ENCODE measurements around the gene TSPAN31. TPM values are rescaled to one million over a fixed set of nuclear protein-coding genes. Genes with fewer than 3 reads are reported as not detected.

TSPAN31 gene
- total RNA-seq, 1 donor from 2014 or later = 33.2 TPM

- no peak for DNase-seq (ENCODE audit: low spot score in 2 of 2, unreplicated experiment in 2 of 2)
- no peak overlapping the region for H3K27ac Mint-ChIP-seq
- no peak overlapping the region for H3K4me3 Mint-ChIP-seq
- peaks cover 88% of the 10 kb centered on the region for H3K27me3 Mint-ChIP-seq (ENCODE audit: low read depth)
- no peaks in the 10 kb centered on the region for H3K36me3 Mint-ChIP-seq
- no peaks in the 10 kb centered on the region for H3K9me3 Mint-ChIP-seq
- H3K4me1 Mint-ChIP-seq = peaks cover 15% of the 10 kb centered on the region
- TF ChIP-seq CTCF (IDR thresholded peaks at IDR 0.05; ENCODE audit: unreplicated experiment) = no peak
Observed at GRCh38 chr12:57737467-57738460, 7.1 kb upstream of the TSPAN31 start.

DNA sequence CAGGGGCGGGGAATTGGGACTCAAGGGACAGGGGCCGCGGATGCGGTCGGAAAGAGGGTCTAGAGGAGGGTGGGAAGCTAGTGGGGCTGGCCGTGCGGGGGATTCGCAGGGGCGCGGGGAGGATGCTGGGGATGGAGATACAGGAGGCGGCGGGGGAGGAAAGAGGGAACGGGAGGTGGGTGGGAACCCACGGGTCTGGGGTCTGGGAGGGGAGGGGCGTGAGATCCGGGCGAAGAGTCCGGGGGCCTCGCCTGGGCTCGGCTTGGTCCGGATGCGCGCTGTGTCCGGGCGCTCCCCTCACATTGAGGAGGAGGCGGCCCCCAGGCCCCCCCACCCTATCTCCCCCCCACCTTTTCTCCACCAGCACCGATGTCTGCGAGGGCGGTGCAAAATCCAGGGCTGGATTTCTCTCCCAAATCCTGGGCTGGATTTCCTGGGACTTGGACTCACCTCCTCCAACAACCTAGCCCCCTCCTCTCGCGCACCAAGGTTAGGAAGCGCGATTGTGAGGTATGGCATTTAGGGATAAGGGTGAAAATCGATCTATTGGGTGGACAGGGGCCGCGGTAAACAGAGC, 6.1 kb upstream of the TSPAN31 start, which contains the start of gene AGAP2:
Gene AGAP2, minus strand, starts transcription at position 82 of the 577 bp plus-strand sequence. CDS start 496 bp downstream, outside the sequence.
- Mint-ChIP-seq H3K9me3 (no peaks in the 10 kb centered on the region), H3K36me3 (no peaks in the 10 kb centered on the region), H3K27me3 (ENCODE audit: low read depth) (peaks cover 83% of the 10 kb centered on the region), H3K4me3 (peak within 1 kb of the TSS; percentile 64), H3K4me1 (peaks cover 15% of the 10 kb centered on the region), H3K27ac (no peak within 1 kb of the TSS)
- no peak for DNase-seq (ENCODE audit: low spot score in 2 of 2, unreplicated experiment in 2 of 2)
- no peak for TF ChIP-seq CTCF (IDR thresholded peaks at IDR 0.05; ENCODE audit: unreplicated experiment)

- Mint-ChIP-seq H3K4me3 (peak overlapping the region; percentile 64), H3K36me3 (no peaks in the 10 kb centered on the region), H3K27me3 (ENCODE audit: low read depth) (peaks cover 80% of the 10 kb centered on the region), H3K9me3 (no peaks in the 10 kb centered on the region), H3K27ac (no peak overlapping the region), H3K4me1 (peaks cover 20% of the 10 kb centered on the region)
- TF ChIP-seq CTCF (IDR thresholded peaks at IDR 0.05; ENCODE audit: unreplicated experiment) = no peak
- no peak for DNase-seq (ENCODE audit: low spot score in 2 of 2, unreplicated experiment in 2 of 2)
Observed at GRCh38 chr12:57739387-57739786, 5.5 kb upstream of the TSPAN31 start.

- Mint-ChIP-seq H3K4me1 (peaks cover 20% of the 10 kb centered on the region), H3K27ac (no peak overlapping the region), H3K27me3 (ENCODE audit: low read depth) (peaks cover 74% of the 10 kb centered on the region), H3K4me3 (no peak overlapping the region), H3K36me3 (no peaks in the 10 kb centered on the region), H3K9me3 (no peaks in the 10 kb centered on the region)
- DNase-seq (ENCODE audit: low spot score in 2 of 2, unreplicated experiment in 2 of 2) = no peak
- no peak for TF ChIP-seq CTCF (IDR thresholded peaks at IDR 0.05; ENCODE audit: unreplicated experiment)
Observed at GRCh38 chr12:57739914-57740538, 4.8 kb upstream of the TSPAN31 start.

DNA sequence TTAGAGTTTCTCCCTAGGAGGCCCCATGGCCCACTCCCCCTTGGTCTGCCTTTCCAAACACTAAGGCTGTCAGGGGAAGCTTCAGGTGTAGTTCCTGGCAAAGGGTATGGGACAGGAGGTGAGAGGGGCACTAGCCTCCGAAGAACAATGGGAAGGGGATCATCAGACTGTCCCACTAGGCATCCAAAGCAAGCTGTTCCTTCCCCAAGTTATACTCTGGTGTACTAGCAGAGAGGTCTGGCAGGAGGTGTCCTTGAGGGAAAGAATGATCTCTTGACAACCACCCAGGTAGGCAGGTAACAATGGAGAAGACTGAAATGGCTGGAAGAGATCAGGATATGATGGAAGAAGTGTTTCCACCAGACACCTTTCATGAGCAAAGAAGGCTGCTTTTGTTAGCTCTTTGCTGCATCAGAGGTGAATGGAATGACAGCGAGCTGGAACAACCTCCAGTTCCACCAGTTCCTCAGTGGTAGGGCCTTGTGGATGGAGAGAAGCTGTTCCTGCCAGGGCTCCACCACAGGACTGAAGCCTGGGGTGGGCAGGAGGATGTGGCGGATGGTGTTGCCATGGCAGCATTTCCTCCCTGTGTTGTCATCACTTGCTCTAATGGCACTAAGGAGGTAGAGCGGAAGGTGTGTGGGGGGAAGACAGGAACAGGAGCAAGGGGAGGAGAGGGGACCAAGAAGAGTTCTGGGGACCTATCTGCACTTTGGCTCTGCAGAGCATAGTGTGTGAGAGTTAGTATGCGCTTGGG, 4.0 kb upstream of the TSPAN31 start:
- peaks cover 25% of the 10 kb centered on the region for H3K4me1 Mint-ChIP-seq
- no peak overlapping the region for H3K4me3 Mint-ChIP-seq
- no peaks in the 10 kb centered on the region for H3K9me3 Mint-ChIP-seq
- DNase-seq (ENCODE audit: low spot score in 2 of 2, unreplicated experiment in 2 of 2) = no peak
- H3K36me3 Mint-ChIP-seq = no peaks in the 10 kb centered on the region
- TF ChIP-seq CTCF (IDR thresholded peaks at IDR 0.05; ENCODE audit: unreplicated experiment) = no peak
- peaks cover 66% of the 10 kb centered on the region for H3K27me3 Mint-ChIP-seq (ENCODE audit: low read depth)
- no peak overlapping the region for H3K27ac Mint-ChIP-seq

All from mesothelial cell of epicardium (in vitro differentiated cells).